Measurements from ENCODE around the gene PFDN1.

Gene PFDN1

GRCh38 chr5:140221697-140222223 is 81.1 kb downstream of the PFDN1 start:
- no peak for DNase-seq (ENCODE audit: low read depth in 1 of 2, low spot score in 1 of 2)

GRCh38 chr5:140220698-140221064 is 82.2 kb downstream of the PFDN1 start:
- Histone ChIP-seq H3K27ac (replicated peaks) (no peak overlapping the region), H3K27me3 (ENCODE audit: insufficient read depth, poor library complexity, severe bottlenecking) (no peaks in the 10 kb centered on the region), H3K4me3 (replicated peaks; ENCODE audit: insufficient read depth, low read length) (no peak overlapping the region)
- no peak for DNase-seq (ENCODE audit: low read depth in 1 of 2, low spot score in 1 of 2)
- TF ChIP-seq SPI1 (IDR thresholded peaks at IDR 0.05; ENCODE audit: borderline replicate concordance, low read depth) (no peak), GABPA (IDR thresholded peaks at IDR 0.05; ENCODE audit: low read depth) (no peak), POLR2AphosphoS5 (IDR thresholded peaks at IDR 0.05; ENCODE audit: low read depth) (no peak)
- TF ChIP-seq, protein P1, sequence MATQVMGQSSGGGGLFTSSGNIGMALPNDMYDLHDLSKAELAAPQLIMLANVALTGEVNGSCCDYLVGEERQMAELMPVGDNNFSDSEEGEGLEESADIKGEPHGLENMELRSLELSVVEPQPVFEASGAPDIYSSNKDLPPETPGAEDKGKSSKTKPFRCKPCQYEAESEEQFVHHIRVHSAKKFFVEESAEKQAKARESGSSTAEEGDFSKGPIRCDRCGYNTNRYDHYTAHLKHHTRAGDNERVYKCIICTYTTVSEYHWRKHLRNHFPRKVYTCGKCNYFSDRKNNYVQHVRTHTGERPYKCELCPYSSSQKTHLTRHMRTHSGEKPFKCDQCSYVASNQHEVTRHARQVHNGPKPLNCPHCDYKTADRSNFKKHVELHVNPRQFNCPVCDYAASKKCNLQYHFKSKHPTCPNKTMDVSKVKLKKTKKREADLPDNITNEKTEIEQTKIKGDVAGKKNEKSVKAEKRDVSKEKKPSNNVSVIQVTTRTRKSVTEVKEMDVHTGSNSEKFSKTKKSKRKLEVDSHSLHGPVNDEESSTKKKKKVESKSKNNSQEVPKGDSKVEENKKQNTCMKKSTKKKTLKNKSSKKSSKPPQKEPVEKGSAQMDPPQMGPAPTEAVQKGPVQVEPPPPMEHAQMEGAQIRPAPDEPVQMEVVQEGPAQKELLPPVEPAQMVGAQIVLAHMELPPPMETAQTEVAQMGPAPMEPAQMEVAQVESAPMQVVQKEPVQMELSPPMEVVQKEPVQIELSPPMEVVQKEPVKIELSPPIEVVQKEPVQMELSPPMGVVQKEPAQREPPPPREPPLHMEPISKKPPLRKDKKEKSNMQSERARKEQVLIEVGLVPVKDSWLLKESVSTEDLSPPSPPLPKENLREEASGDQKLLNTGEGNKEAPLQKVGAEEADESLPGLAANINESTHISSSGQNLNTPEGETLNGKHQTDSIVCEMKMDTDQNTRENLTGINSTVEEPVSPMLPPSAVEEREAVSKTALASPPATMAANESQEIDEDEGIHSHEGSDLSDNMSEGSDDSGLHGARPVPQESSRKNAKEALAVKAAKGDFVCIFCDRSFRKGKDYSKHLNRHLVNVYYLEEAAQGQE (IDR thresholded peaks at IDR 0.05; ENCODE audit: insufficient replicate concordance, low read depth) = no peak
- TF ChIP-seq, protein P2, sequence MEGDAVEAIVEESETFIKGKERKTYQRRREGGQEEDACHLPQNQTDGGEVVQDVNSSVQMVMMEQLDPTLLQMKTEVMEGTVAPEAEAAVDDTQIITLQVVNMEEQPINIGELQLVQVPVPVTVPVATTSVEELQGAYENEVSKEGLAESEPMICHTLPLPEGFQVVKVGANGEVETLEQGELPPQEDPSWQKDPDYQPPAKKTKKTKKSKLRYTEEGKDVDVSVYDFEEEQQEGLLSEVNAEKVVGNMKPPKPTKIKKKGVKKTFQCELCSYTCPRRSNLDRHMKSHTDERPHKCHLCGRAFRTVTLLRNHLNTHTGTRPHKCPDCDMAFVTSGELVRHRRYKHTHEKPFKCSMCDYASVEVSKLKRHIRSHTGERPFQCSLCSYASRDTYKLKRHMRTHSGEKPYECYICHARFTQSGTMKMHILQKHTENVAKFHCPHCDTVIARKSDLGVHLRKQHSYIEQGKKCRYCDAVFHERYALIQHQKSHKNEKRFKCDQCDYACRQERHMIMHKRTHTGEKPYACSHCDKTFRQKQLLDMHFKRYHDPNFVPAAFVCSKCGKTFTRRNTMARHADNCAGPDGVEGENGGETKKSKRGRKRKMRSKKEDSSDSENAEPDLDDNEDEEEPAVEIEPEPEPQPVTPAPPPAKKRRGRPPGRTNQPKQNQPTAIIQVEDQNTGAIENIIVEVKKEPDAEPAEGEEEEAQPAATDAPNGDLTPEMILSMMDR (IDR thresholded peaks at IDR 0.05; ENCODE audit: insufficient read depth, low read length) = no peak

More at GRCh38 chr5:140221697-140222223, 81.1 kb downstream of the PFDN1 start:
- Histone ChIP-seq H3K4me3 (replicated peaks; ENCODE audit: insufficient read depth, low read length) (no peak overlapping the region), H3K27me3 (ENCODE audit: insufficient read depth, poor library complexity, severe bottlenecking) (no peaks in the 10 kb centered on the region), H3K27ac (replicated peaks) (no peak overlapping the region)
- TF ChIP-seq SPI1 (IDR thresholded peaks at IDR 0.05; ENCODE audit: borderline replicate concordance, low read depth) = no peak
- no peak for TF ChIP-seq POLR2AphosphoS5 (IDR thresholded peaks at IDR 0.05; ENCODE audit: low read depth)
- TF ChIP-seq, protein P2 (IDR thresholded peaks at IDR 0.05; ENCODE audit: insufficient read depth, low read length) = no peak
- no peak for TF ChIP-seq GABPA (IDR thresholded peaks at IDR 0.05; ENCODE audit: low read depth)
- TF ChIP-seq, protein P1 (IDR thresholded peaks at IDR 0.05; ENCODE audit: insufficient replicate concordance, low read depth) = no peak

DNA sequence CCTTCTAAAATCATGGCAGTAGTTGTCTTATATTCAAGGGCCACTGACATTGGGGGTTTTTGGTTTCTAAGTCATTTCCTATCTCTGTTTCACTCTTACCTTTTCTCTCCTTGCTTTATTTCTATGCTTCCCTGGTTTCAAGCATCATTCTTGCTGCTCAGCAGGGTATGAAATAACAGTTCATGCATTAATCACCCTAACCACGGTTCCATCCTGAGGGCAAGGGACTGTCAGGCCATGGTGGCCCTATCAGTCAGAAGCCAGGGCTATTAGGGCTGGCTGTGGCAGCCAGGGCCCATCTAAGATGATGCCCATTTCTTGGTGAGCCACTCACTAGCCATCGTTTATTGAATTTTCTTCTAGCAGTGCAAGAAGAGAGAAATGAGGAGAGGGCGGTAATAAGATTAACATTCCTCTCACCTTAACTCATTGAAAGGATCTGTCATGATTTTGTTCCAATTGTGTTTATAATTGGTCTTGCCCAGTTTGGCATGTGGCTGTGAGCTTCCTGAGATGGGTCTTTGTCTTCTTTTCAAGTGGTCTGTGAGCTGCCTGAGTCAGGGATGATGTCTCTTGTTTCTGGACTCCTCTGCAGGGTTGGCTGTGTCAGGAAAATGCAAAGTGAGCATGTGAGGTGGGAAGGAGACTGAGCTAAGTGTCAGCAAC is 82.7 kb downstream of the PFDN1 start:
- TF ChIP-seq, protein P1 (IDR thresholded peaks at IDR 0.05; ENCODE audit: insufficient replicate concordance, low read depth) = no peak
- TF ChIP-seq, protein P2 (IDR thresholded peaks at IDR 0.05; ENCODE audit: insufficient read depth, low read length) = no peak
- TF ChIP-seq GABPA (IDR thresholded peaks at IDR 0.05; ENCODE audit: low read depth) (no peak), SPI1 (IDR thresholded peaks at IDR 0.05; ENCODE audit: borderline replicate concordance, low read depth) (no peak), POLR2AphosphoS5 (IDR thresholded peaks at IDR 0.05; ENCODE audit: low read depth) (no peak)
- Histone ChIP-seq H3K27me3 (ENCODE audit: insufficient read depth, poor library complexity, severe bottlenecking) (no peaks in the 10 kb centered on the region), H3K4me3 (replicated peaks; ENCODE audit: insufficient read depth, low read length) (no peak overlapping the region), H3K27ac (replicated peaks) (no peak overlapping the region)
- DNase-seq (ENCODE audit: low read depth in 1 of 2, low spot score in 1 of 2) = no peak

Measured in HL-60 (cell line).